Naive thymus-derived CD8-positive, alpha-beta T cell (primary cell): ENCODE data around the gene C3orf18. TPM values are rescaled to one million over a fixed set of nuclear protein-coding genes. Genes with fewer than 3 reads are reported as not detected.
"Not testable (repeated sequence)": the region's sequence is repeated elsewhere in the genome, so short reads cannot be mapped to it uniquely, and the experiment has no call there.

Source experiments
- ATAC-seq, 2 donors: fragments of 150-1000 bp; cut with Tn5 transposase in 1 of 2; sonication (Bioruptor Pico), chemical (Tn5 transposase) in 1 of 2; 1 replicate in 1 of 2; 2 replicates in 1 of 2; pipeline ENCODE4 v1.10.0; 2021; ENCODE audit warnings: mild to moderate bottlenecking in 2 of 2, moderate library complexity in 2 of 2
- POLR2A ChIA-PET: fragments of 350-600 bp; sonication (Branson Sonifier 250); formaldehyde crosslinking; loops from one replicate; lab custom pipeline; 2021; ENCODE audit warnings: antibody characterized with exemption; lab: Charles Lee
- DNase-seq, 10 donors: peaks; one replicate each; pipeline versions ENCODE4 v3.0.0 to v3.0.0-alpha.2; 2020 to 2022
- H3K27ac Mint-ChIP-seq, 10 donors: one replicate each; pipeline ENCODE4 v1.8.0; 2020 to 2022; ENCODE audit warnings: mild to moderate bottlenecking in 10 of 10, mixed read lengths in 10 of 10, moderate library complexity in 4 of 10, inconsistent platforms in 1 of 10
- H3K27me3 Mint-ChIP-seq, 5 donors: one replicate each; pipeline ENCODE4 v1.8.0; 2021 to 2022; ENCODE audit warnings: mixed read lengths in 5 of 5
- H3K36me3 Mint-ChIP-seq, 3 donors: one replicate each; pipeline ENCODE4 v1.8.0; 2020 to 2022; ENCODE audit warnings: mixed read lengths in 3 of 3, mild to moderate bottlenecking in 2 of 3, inconsistent platforms in 1 of 3
- H3K4me1 Mint-ChIP-seq, 4 donors: one replicate each; pipeline ENCODE4 v1.8.0; 2021 to 2022; ENCODE audit warnings: mixed read lengths in 4 of 4
- H3K4me3 Mint-ChIP-seq, 10 donors: one replicate each; pipeline ENCODE4 v1.8.0; 2020 to 2022; ENCODE audit warnings: mild to moderate bottlenecking in 10 of 10, mixed read lengths in 10 of 10, moderate library complexity in 6 of 10, inconsistent platforms in 1 of 10
- H3K9me3 Mint-ChIP-seq, 9 donors: one replicate each; pipeline ENCODE4 v1.8.0; 2020 to 2022; ENCODE audit warnings: mixed read lengths in 9 of 9, mild to moderate bottlenecking in 3 of 9, inconsistent platforms in 1 of 9, moderate library complexity in 1 of 9
- polyA plus RNA-seq, 3 donors: library from polyadenylated mRNA; unstranded; fragments of 300-500 nt; fragmentation: Illumina TruSeq; gene quantifications; one replicate each; pipeline ENCODE4 v1.2.3, GENCODE V29; 2021
- total RNA-seq, 8 experiments: library from RNA in 2 of 8; stranded (reverse) in 2 of 8; gene quantifications; one replicate each; pipeline ENCODE4 v1.2.3 and lab custom pipeline; 2021 to 2026

Gene C3orf18
- total and polyA plus RNA-seq, 5 experiments from 2014 or later: 14.1 to 18.4 (median 17.3) TPM

DNA sequence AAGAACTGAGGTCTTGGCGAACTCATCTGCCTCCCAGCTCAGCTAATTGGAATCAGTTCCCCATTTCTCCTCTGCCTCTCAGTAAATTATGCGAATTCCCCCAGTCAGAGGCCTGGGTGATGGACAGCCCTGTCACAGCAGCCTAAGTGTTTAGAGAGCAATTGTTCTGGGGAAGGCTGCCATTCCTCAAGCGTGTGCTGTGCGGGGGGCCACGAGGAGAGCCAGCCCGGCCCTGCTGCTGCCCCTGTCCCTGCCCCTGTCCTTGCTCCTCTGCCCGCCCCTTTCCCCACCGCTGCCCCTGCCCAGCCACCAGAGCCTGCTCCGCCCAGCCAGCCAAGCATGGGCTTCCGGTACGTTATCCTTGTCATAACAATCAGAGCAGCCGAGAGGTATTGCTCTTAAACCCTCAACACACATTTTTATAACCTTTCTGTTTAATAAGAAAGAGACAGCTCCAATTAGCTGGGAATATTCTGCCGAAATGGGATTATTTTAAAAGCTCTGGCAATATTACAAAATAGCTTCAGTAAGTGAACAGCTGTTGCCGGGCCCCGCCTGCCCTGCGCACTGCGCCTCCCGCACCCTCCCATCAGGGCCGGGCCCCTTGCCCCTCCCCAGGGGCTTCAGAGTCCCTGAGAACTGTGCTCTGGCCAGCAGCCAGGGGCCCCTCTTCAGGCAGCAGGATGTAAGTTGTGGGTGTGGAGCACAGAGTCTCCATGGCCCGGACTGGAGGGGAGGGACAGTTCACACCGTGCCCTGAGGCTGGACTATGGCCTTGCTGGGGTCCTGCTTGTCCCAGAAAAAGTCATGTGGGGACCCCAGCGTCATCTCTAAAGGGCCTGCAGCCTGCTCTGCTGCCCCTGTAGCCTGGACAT lies 51.7 kb downstream of the C3orf18 start:
- no peaks in the 10 kb centered on the region for H3K36me3 Mint-ChIP-seq
- no peaks in the 10 kb centered on the region for H3K9me3 Mint-ChIP-seq
- H3K4me3 Mint-ChIP-seq: peak overlapping the region in 4 of 10 donors; percentile 6 to 65 (median 32)
- H3K4me1 Mint-ChIP-seq: peaks cover 10 to 29% (median 20%) of the 10 kb centered on the region in 4 donors
- ATAC-seq: peak; percentile 58 to 74
- H3K27ac Mint-ChIP-seq: peak overlapping the region in 4 of 10 donors; percentile 14 to 57 (median 42)
- DNase-seq: peak in 2 of 10 donors; percentile 11 to 13
- POLR2A ChIA-PET: interaction anchor here (0.5 to 1.3 kb wide), 3 partner anchors 12 to 177 kb away, joined by 3 to 5 read pairs (median 3); no protein-coding TSS in a partner anchor
- H3K27me3 Mint-ChIP-seq: peaks cover 0 to 3% (median 0%) of the 10 kb centered on the region in 5 donors

GRCh38 chr3:50512908-50513307 lies 54.6 kb downstream of the C3orf18 start:
- not testable (repeated sequence) for H3K4me3 Mint-ChIP-seq
- POLR2A ChIA-PET: interaction anchor here (0.9 kb wide), 1 partner anchor 74 kb away, joined by 3 read pairs; no protein-coding TSS in a partner anchor

DNA sequence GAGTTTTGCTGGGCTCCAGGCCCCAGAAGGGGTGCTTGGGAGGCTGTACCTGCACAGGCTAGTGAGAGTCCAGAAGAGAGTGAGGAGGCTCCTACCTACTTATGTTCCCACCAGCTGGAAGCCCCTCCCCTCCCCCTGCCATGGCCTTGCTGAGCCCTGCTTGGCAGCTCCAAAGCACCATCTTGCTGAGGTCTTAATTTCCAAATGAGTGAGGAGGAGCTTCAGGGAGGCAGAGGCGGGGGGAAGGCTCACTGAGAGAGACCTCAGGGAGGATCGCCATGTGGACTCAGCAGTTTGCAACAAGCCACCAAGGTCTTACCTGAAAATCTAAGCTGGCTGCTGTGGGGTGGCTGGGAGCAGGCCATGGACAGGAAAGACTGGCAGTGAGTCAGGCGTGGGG lies 55.4 kb downstream of the C3orf18 start:
- Mint-ChIP-seq H3K4me1 (peaks cover 5 to 22% (median 13%) of the 10 kb centered on the region in 4 donors), H3K27me3 (no peaks in the 10 kb centered on the region), H3K9me3 (no peaks in the 10 kb centered on the region), H3K4me3 (no peak overlapping the region), H3K36me3 (no peaks in the 10 kb centered on the region), H3K27ac (peak overlapping the region in 1 of 10 donors; percentile 62)
- POLR2A ChIA-PET: no interaction called here
- DNase-seq (no peak), ATAC-seq (no peak)

More at GRCh38 chr3:50512908-50513307, 54.6 kb downstream of the C3orf18 start:
- H3K9me3 Mint-ChIP-seq, H3K27me3 Mint-ChIP-seq, ATAC-seq, DNase-seq, H3K36me3 Mint-ChIP-seq: not testable (repeated sequence)
- Mint-ChIP-seq H3K4me1 (peaks cover 5 to 22% (median 13%) of the 10 kb centered on the region in 4 donors), H3K27ac (peak overlapping the region in 1 of 10 donors; percentile 31)

DNA sequence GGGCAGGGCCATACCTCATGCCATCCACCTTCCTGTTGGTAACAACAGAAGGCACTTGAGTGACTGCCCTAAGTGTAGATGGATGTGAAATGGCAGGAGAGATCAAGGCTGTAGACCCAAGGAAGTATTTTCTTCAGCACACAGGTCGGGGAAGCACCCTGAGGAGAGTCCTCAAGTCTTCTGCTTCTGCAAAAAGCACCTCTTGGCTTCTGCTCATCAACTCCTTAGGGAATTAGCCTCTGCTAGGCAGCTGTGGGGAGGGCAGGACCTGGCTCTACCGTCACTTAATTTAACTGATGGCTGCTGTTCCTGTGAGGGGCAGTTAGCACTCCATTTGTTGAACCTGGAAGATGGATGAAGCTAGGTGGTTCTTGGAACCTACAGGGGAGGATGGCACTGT lies 57.2 kb downstream of the C3orf18 start:
- Mint-ChIP-seq H3K36me3 (no peaks in the 10 kb centered on the region), H3K4me3 (no peak overlapping the region), H3K4me1 (peaks cover 0 to 7% (median 2%) of the 10 kb centered on the region in 4 donors), H3K27ac (peak overlapping the region in 2 of 10 donors; percentile 7 to 34), H3K27me3 (no peaks in the 10 kb centered on the region), H3K9me3 (no peaks in the 10 kb centered on the region)
- ATAC-seq (no peak), DNase-seq (no peak)
- POLR2A ChIA-PET: no interaction called here

DNA sequence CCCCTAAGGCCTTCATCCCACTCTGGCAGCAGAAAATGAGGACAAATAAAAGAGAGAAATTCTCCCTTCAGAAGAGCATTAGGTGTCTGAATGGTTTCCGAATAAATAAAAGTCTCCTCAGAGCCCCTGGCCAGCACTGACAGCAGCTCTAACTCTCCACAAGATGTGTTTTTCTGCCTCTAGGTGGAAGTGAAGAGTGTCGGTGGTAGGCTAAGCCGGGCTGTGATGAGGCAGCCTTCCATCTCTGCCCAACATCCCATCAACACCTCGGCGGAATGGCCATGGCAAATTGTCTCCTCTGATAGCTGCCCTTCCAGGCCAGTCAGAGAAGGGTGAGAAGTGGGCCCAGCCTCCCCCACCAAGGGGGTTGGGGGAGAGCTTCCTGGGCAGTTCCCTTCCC lies 57.8 kb downstream of the C3orf18 start:
- ATAC-seq (no peak), DNase-seq (no peak)
- peak overlapping the region in 1 of 10 donors; percentile 7 for H3K27ac Mint-ChIP-seq
- peaks cover 0 to 2% (median under 1%) of the 10 kb centered on the region in 4 donors for H3K4me1 Mint-ChIP-seq
- no peaks in the 10 kb centered on the region for H3K9me3 Mint-ChIP-seq
- no peaks in the 10 kb centered on the region for H3K36me3 Mint-ChIP-seq
- H3K4me3 Mint-ChIP-seq: no peak overlapping the region
- POLR2A ChIA-PET: interaction anchor here (1.4 kb wide), 1 partner anchor 8 kb away, joined by 3 read pairs; no protein-coding TSS in a partner anchor
- no peaks in the 10 kb centered on the region for H3K27me3 Mint-ChIP-seq

- H3K4me1 Mint-ChIP-seq: peaks cover 0 to 2% (median under 1%) of the 10 kb centered on the region in 4 donors
- POLR2A ChIA-PET: interaction anchor here (1.4 kb wide), 2 partner anchors 9 to 59 kb away, joined by 3 read pairs; no protein-coding TSS in a partner anchor
- H3K9me3 Mint-ChIP-seq: no peaks in the 10 kb centered on the region
- no peaks in the 10 kb centered on the region for H3K36me3 Mint-ChIP-seq
- no peak overlapping the region for H3K4me3 Mint-ChIP-seq
- no peaks in the 10 kb centered on the region for H3K27me3 Mint-ChIP-seq
- DNase-seq (no peak), ATAC-seq (no peak)
- H3K27ac Mint-ChIP-seq: no peak overlapping the region
Observed at GRCh38 chr3:50508821-50509220, 58.7 kb downstream of the C3orf18 start.

Other genes starting within 250 kb of the C3orf18 start
- 1 to 10 TPM; 2.0 to 2.5 TPM for gene HYAL2, start 245.0 kb downstream of the C3orf18 start, total RNA-seq
- gene HYAL2, start 245.0 kb downstream of the C3orf18 start, polyA plus RNA-seq: 1 to 10 TPM; 1.8 to 6.1 (median 3.4) TPM
- 10 to 100 TPM; 21.8 to 22.7 TPM for gene TUSC2, start 239.5 kb downstream of the C3orf18 start, total RNA-seq
- 10 to 100 TPM; 48.4 to 54.3 (median 53.7) TPM for gene TUSC2, start 239.5 kb downstream of the C3orf18 start, polyA plus RNA-seq
- gene RASSF1, start 226.9 kb downstream of the C3orf18 start, total RNA-seq: 10 to 100 TPM; 67.3 to 70.8 TPM
- 10 to 100 TPM; 50.8 to 87.6 (median 68.1) TPM for gene RASSF1, start 226.9 kb downstream of the C3orf18 start, polyA plus RNA-seq
- gene ZMYND10, start 222.0 kb downstream of the C3orf18 start, total RNA-seq: 1 to 10 TPM; 3.6 to 4.0 TPM
- gene ZMYND10, start 222.0 kb downstream of the C3orf18 start, polyA plus RNA-seq: not detected
- gene NPRL2, start 217.0 kb downstream of the C3orf18 start, total RNA-seq: 10 to 100 TPM; 52.8 to 63.8 TPM
- 10 to 100 TPM; 36.2 to 45.3 (median 36.4) TPM for gene NPRL2, start 217.0 kb downstream of the C3orf18 start, polyA plus RNA-seq
- gene CYB561D2, start 216.9 kb downstream of the C3orf18 start, total RNA-seq: 10 to 100 TPM; 29.7 to 34.5 TPM
- gene CYB561D2, start 216.9 kb downstream of the C3orf18 start, polyA plus RNA-seq: 10 to 100 TPM; 45.5 to 48.2 (median 47.7) TPM
- 10 to 100 TPM; 28.7 to 29.8 TPM for gene TMEM115, start 208.2 kb downstream of the C3orf18 start, total RNA-seq
- gene TMEM115, start 208.2 kb downstream of the C3orf18 start, polyA plus RNA-seq: 10 to 100 TPM; 15.2 to 29.2 (median 20.3) TPM
- gene CACNA2D2, start 64.1 kb downstream of the C3orf18 start, total RNA-seq: 1 to 10 TPM; 4.0 to 4.9 TPM
- 1 to 10 TPM in 1 of 3 donors, under 1 TPM in 2; 0.40 to 1.5 (median 0.40) TPM for gene CACNA2D2, start 64.1 kb downstream of the C3orf18 start, polyA plus RNA-seq
- gene HEMK1, start 1.8 kb upstream of the C3orf18 start, total RNA-seq: 10 to 100 TPM; 65.1 to 67.1 TPM
- gene HEMK1, start 1.8 kb upstream of the C3orf18 start, polyA plus RNA-seq: 10 to 100 TPM; 20.2 to 43.1 (median 30.3) TPM
- gene CISH, start 44.0 kb upstream of the C3orf18 start, total RNA-seq: 1 to 10 TPM; 8.1 to 8.8 TPM
- 100 to 1,000 TPM in 2 of 3 donors, 10 to 100 TPM in 1; 16.3 to 135 (median 100) TPM for gene CISH, start 44.0 kb upstream of the C3orf18 start, polyA plus RNA-seq
- gene MAPKAPK3, start 49.4 kb upstream of the C3orf18 start, total RNA-seq: 10 to 100 TPM; 27.5 TPM
- gene MAPKAPK3, start 49.4 kb upstream of the C3orf18 start, polyA plus RNA-seq: 10 to 100 TPM; 42.4 to 48.2 (median 48.1) TPM
- 1 to 10 TPM; 1.5 to 1.9 TPM for gene DOCK3, start 107.2 kb upstream of the C3orf18 start, total RNA-seq
- under 1 TPM; 0.14 to 0.63 (median 0.22) TPM for gene DOCK3, start 107.2 kb upstream of the C3orf18 start, polyA plus RNA-seq